Kidney (tissue), 14 donors: Measurements from ENCODE around the gene YAP1. TPM values are rescaled to one million over a fixed set of nuclear protein-coding genes. Genes with fewer than 3 reads are reported as not detected.
A peak's percentile ranks its signal among the peaks of the same experiment; 100 is the strongest.

Experiments used
- DNase-seq, 5 donors: peaks; one replicate each; pipeline ENCODE4 v3.0.0-alpha.2; 2013 to 2020
- FAIRE-seq: peaks from 2 replicates; lab custom pipeline; 2012; peaks lifted over from hg19 to GRCh38; lab: Jason Lieb, UNC
- H3K27ac ChIP-seq, 2 donors: one replicate each; pipeline ENCODE4 v1.7.0; 2013; ENCODE audit warnings: low read depth in 2 of 2, low read length in 2 of 2, inconsistent platforms in 1 of 2
- H3K27me3 ChIP-seq: one replicate; pipeline ENCODE4 v1.7.1; 2013; ENCODE audit warnings: low read length, inconsistent platforms; ENCODE audit not compliant: control insufficient read depth, insufficient read depth
- H3K36me3 ChIP-seq, 3 donors: one replicate each; pipeline versions ENCODE4 v1.7.0 to v1.7.1; 2013; ENCODE audit warnings: low read length in 3 of 3, control low read depth in 1 of 3, inconsistent platforms in 1 of 3; ENCODE audit not compliant: insufficient read depth in 3 of 3, control insufficient read depth in 2 of 3
- H3K4me1 ChIP-seq, 3 donors: one replicate each; pipeline versions ENCODE4 v1.7.0 to v1.7.1; 2013; ENCODE audit warnings: low read length in 3 of 3, inconsistent platforms in 1 of 3, low read depth in 1 of 3; ENCODE audit not compliant: control insufficient read depth in 2 of 3, insufficient read depth in 2 of 3
- H3K4me3 ChIP-seq, 3 donors: one replicate each; pipeline versions ENCODE4 v1.7.0 to v1.8.1; 2013; ENCODE audit warnings: low read length in 3 of 3, control low read depth in 1 of 3, inconsistent platforms in 1 of 3
- H3K9ac ChIP-seq, 3 donors: one replicate each; pipeline versions ENCODE4 v1.7.0 to v1.7.1; 2013; ENCODE audit warnings: low read length in 3 of 3, control low read depth in 1 of 3, inconsistent platforms in 1 of 3
- H3K9me3 ChIP-seq, 3 donors: one replicate each; pipeline versions ENCODE4 v1.7.0 to v1.7.1; 2013; ENCODE audit warnings: low read length in 3 of 3, control low read depth in 1 of 3, inconsistent platforms in 1 of 3; ENCODE audit not compliant: control insufficient read depth in 2 of 3, insufficient read depth in 1 of 3
- CTCF ChIP-seq: IDR thresholded peaks from 3 replicates; pipeline ENCODE4 v1.5.1; 2012; ENCODE audit warnings: mild to moderate bottlenecking, moderate library complexity, borderline replicate concordance; ENCODE audit not compliant: insufficient read depth; ENCODE audit errors: extremely low read depth
- intact Hi-C: fragments of 100-400 bp; cut with DNase I; formaldehyde crosslinking; loops from one replicate; pipeline ENCODE4 v1.11.1; 2022
- polyA plus RNA-seq: library from polyadenylated mRNA; stranded (reverse); fragments of 350-450 nt; fragmentation: Illumina TruSeq; extraction: RNeasy Lipid Tissue Mini Kit (QIAGEN cat#74804); gene quantifications from one replicate; pipeline ENCODE4 v1.2.3, GENCODE V29; 2014; ENCODE audit warnings: low read depth, low replicate concordance; ENCODE audit not compliant: insufficient read depth
- total RNA-seq: library from RNA; stranded (reverse); fragmentation: NEBNext Ultra II Directional; extraction: Animal tissue kit (Norgen Biotek cat#: 25700); gene quantifications from one replicate; pipeline ENCODE4 v1.2.1, GENCODE V29; 2021
- donor health status: control.
- donor health status: control.
- donor health status: control.
- donor health status: control.
- donor health status: control.
- donor health status: DM: yes; HTN: yes; CAD: no.
- donor health status: Normal renal cell carcinoma (clear cell type).

Gene YAP1
- total and polyA plus RNA-seq, 2 donors from 2014 or later = 21.5 to 106 TPM

- no peak for FAIRE-seq
- Histone ChIP-seq H3K9me3 (no peaks in the 10 kb centered on the region), H3K9ac (no peak overlapping the region), H3K27ac (no peak overlapping the region), H3K27me3 (no peaks in the 10 kb centered on the region), H3K4me3 (no peak overlapping the region), H3K4me1 (peaks cover 0 to 3% (median 0%) of the 10 kb centered on the region in 3 donors), H3K36me3 (no peaks in the 10 kb centered on the region)
- intact Hi-C loops = no loop called here
- TF ChIP-seq CTCF = no peak
- DNase-seq = no peak
Measured at GRCh38 chr11:102194257-102194656, 84.0 kb downstream of the YAP1 start.

DNA sequence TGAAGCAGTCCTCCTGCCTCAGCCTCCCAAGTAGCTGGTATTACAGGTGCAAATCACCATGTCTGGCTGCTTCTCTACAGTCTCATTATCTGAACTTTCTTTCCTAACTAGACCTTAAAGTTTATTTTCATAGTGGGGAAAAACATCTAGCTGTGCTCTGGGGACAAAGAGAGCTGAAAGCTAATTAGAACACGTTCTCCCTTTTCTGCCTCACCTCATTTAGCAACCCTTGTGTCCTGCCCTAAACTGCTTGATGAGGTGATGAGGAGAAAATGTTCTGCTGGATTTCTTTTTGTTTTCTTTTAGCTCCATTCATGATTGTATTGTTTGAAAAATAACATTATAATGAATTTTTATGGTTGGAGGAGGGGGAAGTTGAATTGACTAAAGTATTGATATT, 84.7 kb downstream of the YAP1 start:
- intact Hi-C loops = no loop called here
- Histone ChIP-seq H3K9ac (no peak overlapping the region), H3K36me3 (no peaks in the 10 kb centered on the region), H3K27me3 (no peaks in the 10 kb centered on the region), H3K9me3 (no peaks in the 10 kb centered on the region), H3K4me3 (no peak overlapping the region), H3K27ac (no peak overlapping the region), H3K4me1 (peaks cover 0 to 3% (median 0%) of the 10 kb centered on the region in 3 donors)
- FAIRE-seq (no peak), DNase-seq (no peak)
- no peak for TF ChIP-seq CTCF

DNA sequence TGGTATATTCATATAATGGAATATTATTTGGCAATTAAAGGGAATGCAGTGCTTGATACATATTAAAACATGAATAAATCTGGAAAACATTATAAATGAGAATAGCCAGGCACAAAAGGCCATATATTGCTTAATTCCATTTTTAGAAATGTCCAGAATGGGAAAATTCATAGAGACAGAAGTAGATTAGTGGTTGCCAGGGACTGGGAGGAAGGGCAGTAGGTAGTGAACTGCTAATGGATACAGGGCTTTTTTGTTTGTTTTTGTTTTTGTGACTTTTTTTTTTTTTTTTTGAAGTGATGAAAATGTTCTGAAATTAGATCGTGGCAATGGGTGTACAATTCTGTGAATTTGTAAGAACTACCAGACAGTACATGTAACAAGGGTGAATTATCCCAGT, 86.1 kb downstream of the YAP1 start:
- intact Hi-C loops = no loop called here
- FAIRE-seq (no peak), DNase-seq (no peak)
- Histone ChIP-seq H3K9ac (no peak overlapping the region), H3K27ac (no peak overlapping the region), H3K36me3 (no peaks in the 10 kb centered on the region), H3K4me3 (no peak overlapping the region), H3K4me1 (peaks cover 0 to 3% (median 0%) of the 10 kb centered on the region in 3 donors), H3K9me3 (no peaks in the 10 kb centered on the region), H3K27me3 (no peaks in the 10 kb centered on the region)
- no peak for TF ChIP-seq CTCF

DNA sequence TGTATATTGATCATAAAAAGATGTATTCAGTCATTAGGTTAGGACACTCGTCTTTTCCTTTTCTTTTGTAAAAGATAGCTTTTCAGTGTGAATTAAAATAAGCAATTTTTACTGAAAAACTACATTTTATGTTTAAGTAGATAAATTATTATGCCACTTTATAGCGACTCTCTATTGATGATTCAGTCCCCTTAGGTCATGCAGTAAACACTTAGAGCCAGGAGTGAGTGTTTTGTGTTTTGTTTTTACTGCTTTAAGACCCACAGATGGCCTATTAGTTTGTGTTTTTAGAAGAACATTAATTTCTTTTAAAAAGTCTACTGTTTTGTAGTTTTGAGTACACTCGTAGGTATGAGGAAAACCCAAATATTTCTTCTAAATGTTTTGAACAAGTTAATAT, 86.6 kb downstream of the YAP1 start:
- intact Hi-C loops = no loop called here
- TF ChIP-seq CTCF = no peak
- H3K9ac ChIP-seq = no peak overlapping the region
- DNase-seq = no peak
- H3K9me3 ChIP-seq = no peaks in the 10 kb centered on the region
- no peak overlapping the region for H3K4me3 ChIP-seq
- H3K27ac ChIP-seq = no peak overlapping the region
- H3K36me3 ChIP-seq = no peaks in the 10 kb centered on the region
- no peaks in the 10 kb centered on the region for H3K27me3 ChIP-seq
- H3K4me1 ChIP-seq = peaks cover 0 to 3% (median 0%) of the 10 kb centered on the region in 3 donors
- peak; percentile 30 for FAIRE-seq
